Esophagus (tissue), 2 donors: Measurements from ENCODE around the gene PNPLA5. TPM values are rescaled to one million over a fixed set of nuclear protein-coding genes. Genes with fewer than 3 reads are reported as not detected.

Source experiments
- H3K27ac ChIP-seq, 2 donors: one replicate each; pipeline ENCODE4 v1.5.1; 2013; ENCODE audit warnings: low read depth in 2 of 2, mild to moderate bottlenecking in 2 of 2, inconsistent platforms in 1 of 2, low read length in 1 of 2, moderate library complexity in 1 of 2
- H3K27me3 ChIP-seq, 2 donors: one replicate each; pipeline ENCODE4 v1.6.1; 2013; ENCODE audit warnings: low read length in 2 of 2, control low read depth in 1 of 2, mild to moderate bottlenecking in 1 of 2; ENCODE audit not compliant: insufficient read depth in 2 of 2, control insufficient read depth in 1 of 2
- H3K36me3 ChIP-seq, 2 donors: one replicate each; pipeline ENCODE4 v1.6.1; 2013; ENCODE audit warnings: low read length in 1 of 2; ENCODE audit not compliant: control insufficient read depth in 2 of 2, insufficient read depth in 2 of 2
- H3K4me1 ChIP-seq, 2 donors: one replicate each; pipeline ENCODE4 v1.6.1; 2013; ENCODE audit warnings: low read length in 1 of 2; ENCODE audit not compliant: control insufficient read depth in 2 of 2, insufficient read depth in 2 of 2
- H3K4me3 ChIP-seq, 2 donors: one replicate each; pipeline ENCODE4 v1.5.1; 2013; ENCODE audit warnings: low read length in 2 of 2, mild to moderate bottlenecking in 2 of 2, low read depth in 1 of 2, moderate library complexity in 1 of 2
- H3K9me3 ChIP-seq, 2 donors: one replicate each; pipeline ENCODE4 v1.6.1; 2013; ENCODE audit warnings: mild to moderate bottlenecking in 2 of 2, low read depth in 1 of 2, low read length in 1 of 2, moderate library complexity in 1 of 2; ENCODE audit not compliant: control insufficient read depth in 2 of 2, insufficient read depth in 1 of 2
- WGBS, 2 donors: extraction: QIAGEN DNeasy Blood & Tissue Kit; methylation state at CpG; one replicate each; pipeline ENCODE4 v1.1.7; 2013; 5-methylcytosine and 5-hydroxymethylcytosine counted together
- polyA plus RNA-seq, 2 donors: library from polyadenylated mRNA; stranded (reverse); fragments of 200-250 nt; gene quantifications; one replicate each; pipeline ENCODE4 v1.2.3, GENCODE V29; 2013
- donor health status: healthy with polysubstance abuse.
- donor health status: Bipolar disorder and iron deficiency.

PNPLA5 gene
- polyA plus RNA-seq, 2 donors: not detected

- H3K36me3 ChIP-seq: no peaks in the 10 kb centered on the region
- 75 to 78% methylated on average over 36 of the region's 36 CpGs for WGBS, 2 donors
- no peak overlapping the region for H3K27ac ChIP-seq
- peaks cover 0 to 3% of the 10 kb centered on the region in 2 donors for H3K4me1 ChIP-seq
- H3K4me3 ChIP-seq: no peak overlapping the region
- H3K9me3 ChIP-seq: no peaks in the 10 kb centered on the region
- H3K27me3 ChIP-seq: peaks cover 0 to 3% of the 10 kb centered on the region in 2 donors
Observed at GRCh38 chr22:43833286-43834240, 58.2 kb downstream of the PNPLA5 start.

GRCh38 chr22:43832393-43833265 is 59.2 kb downstream of the PNPLA5 start:
- H3K9me3 ChIP-seq: no peaks in the 10 kb centered on the region
- no peak overlapping the region for H3K27ac ChIP-seq
- no peaks in the 10 kb centered on the region for H3K36me3 ChIP-seq
- peaks cover 0 to 3% of the 10 kb centered on the region in 2 donors for H3K27me3 ChIP-seq
- WGBS, 2 donors: 89% methylated on average over 15 to 18 of the region's 18 CpGs
- H3K4me3 ChIP-seq: no peak overlapping the region
- H3K4me1 ChIP-seq: peaks cover 0 to 3% of the 10 kb centered on the region in 2 donors

- Histone ChIP-seq H3K27ac (no peak overlapping the region), H3K4me3 (no peak overlapping the region), H3K4me1 (peaks cover 0 to 3% of the 10 kb centered on the region in 2 donors), H3K36me3 (no peaks in the 10 kb centered on the region), H3K27me3 (peaks cover 0 to 3% of the 10 kb centered on the region in 2 donors), H3K9me3 (no peaks in the 10 kb centered on the region)
- WGBS, 2 donors: 89 to 91% methylated on average over 33 of the region's 33 CpGs
Observed at GRCh38 chr22:43831561-43832392, 60.0 kb downstream of the PNPLA5 start.

GRCh38 chr22:43830931-43831560 is 60.8 kb downstream of the PNPLA5 start:
- no peak overlapping the region for H3K27ac ChIP-seq
- WGBS, 2 donors: 71 to 77% methylated on average over 12 of the region's 12 CpGs
- no peaks in the 10 kb centered on the region for H3K9me3 ChIP-seq
- peaks cover 0 to 3% of the 10 kb centered on the region in 2 donors for H3K27me3 ChIP-seq
- H3K4me3 ChIP-seq: no peak overlapping the region
- H3K4me1 ChIP-seq: peaks cover 0 to 3% of the 10 kb centered on the region in 2 donors
- no peaks in the 10 kb centered on the region for H3K36me3 ChIP-seq

GRCh38 chr22:43829904-43830851 is 61.6 kb downstream of the PNPLA5 start:
- no peak overlapping the region for H3K4me3 ChIP-seq
- WGBS, 2 donors: 56 to 64% methylated on average over 33 of the region's 33 CpGs
- peak overlapping the region; percentile 43 to 44 for H3K27ac ChIP-seq
- no peaks in the 10 kb centered on the region for H3K9me3 ChIP-seq
- no peaks in the 10 kb centered on the region for H3K36me3 ChIP-seq
- H3K27me3 ChIP-seq: peaks cover 0 to 3% of the 10 kb centered on the region in 2 donors
- H3K4me1 ChIP-seq: peaks cover 0 to 3% of the 10 kb centered on the region in 2 donors

Other genes with a start within 250 kb of the PNPLA5 start
- gene EFCAB6, start 79.7 kb downstream of the PNPLA5 start, polyA plus RNA-seq: under 1 TPM; 0.24 to 0.29 TPM
- under 1 TPM in 1 of 2 donors, not detected in 1; 0.01 TPM for gene SULT4A1, start 29.5 kb downstream of the PNPLA5 start, polyA plus RNA-seq
- under 1 TPM; 0.19 to 0.41 TPM for gene PNPLA3, start 31.8 kb upstream of the PNPLA5 start, polyA plus RNA-seq
- 10 to 100 TPM in 1 of 2 donors, 1 to 10 TPM in 1; 8.6 to 28.9 TPM for gene SAMM50, start 63.4 kb upstream of the PNPLA5 start, polyA plus RNA-seq
- 1 to 10 TPM; 1.8 to 3.9 TPM for gene PARVB, start 132.3 kb upstream of the PNPLA5 start, polyA plus RNA-seq